ENCODE results near the gene EIF4G3. TPM values are rescaled to one million over a fixed set of nuclear protein-coding genes. Genes with fewer than 3 reads are reported as not detected.

The EIF4G3 gene
- total RNA-seq, 2 donors from 2014 or later: 70.3 to 70.5 TPM

- H3K36me3 ChIP-seq: no peaks in the 10 kb centered on the region
- H3K27ac ChIP-seq: no peak overlapping the region
- H3K4me3 ChIP-seq: no peak overlapping the region
- no peak for DNase-seq
- H3K27me3 ChIP-seq: no peaks in the 10 kb centered on the region
- no peak for TF ChIP-seq CTCF (IDR thresholded peaks at IDR 0.05)
- H3K4me1 ChIP-seq: no peaks in the 10 kb centered on the region
- no peaks in the 10 kb centered on the region for H3K9me3 ChIP-seq
- H3K9ac ChIP-seq (ENCODE audit: low read depth in 2 of 2, low read length in 2 of 2): no peak overlapping the region
- intact Hi-C loops (cut with DNase I): no loop called here
These were observed 18.8 kb downstream of the EIF4G3 start for GRCh38 chr1:21157868-21158267.

- no peaks in the 10 kb centered on the region for H3K27me3 ChIP-seq
- intact Hi-C loops (cut with DNase I): no loop called here
- H3K27ac ChIP-seq: no peak overlapping the region
- H3K9me3 ChIP-seq: no peaks in the 10 kb centered on the region
- H3K9ac ChIP-seq (ENCODE audit: low read depth in 2 of 2, low read length in 2 of 2): no peak overlapping the region
- TF ChIP-seq CTCF (IDR thresholded peaks at IDR 0.05): no peak
- DNase-seq: no peak
- no peaks in the 10 kb centered on the region for H3K4me1 ChIP-seq
- H3K36me3 ChIP-seq: no peaks in the 10 kb centered on the region
- H3K4me3 ChIP-seq: no peak overlapping the region
These were observed 19.6 kb downstream of the EIF4G3 start for GRCh38 chr1:21157054-21157453.

- TF ChIP-seq CTCF (IDR thresholded peaks at IDR 0.05): no peak
- no peaks in the 10 kb centered on the region for H3K9me3 ChIP-seq
- H3K4me1 ChIP-seq: no peaks in the 10 kb centered on the region
- intact Hi-C loops (cut with DNase I): no loop called here
- H3K36me3 ChIP-seq: no peaks in the 10 kb centered on the region
- H3K27ac ChIP-seq: no peak overlapping the region
- DNase-seq: no peak
- no peak overlapping the region for H3K4me3 ChIP-seq
- H3K9ac ChIP-seq (ENCODE audit: low read depth in 2 of 2, low read length in 2 of 2): no peak overlapping the region
- H3K27me3 ChIP-seq: no peaks in the 10 kb centered on the region
These were observed 20.7 kb downstream of the EIF4G3 start for GRCh38 chr1:21156019-21156418.

GRCh38 chr1:21154717-21155116, 22.0 kb downstream of the EIF4G3 start:
- H3K36me3 ChIP-seq: no peaks in the 10 kb centered on the region
- H3K4me1 ChIP-seq: no peaks in the 10 kb centered on the region
- DNase-seq: no peak
- intact Hi-C loops (cut with DNase I): no loop called here
- no peak overlapping the region for H3K9ac ChIP-seq (ENCODE audit: low read depth in 2 of 2, low read length in 2 of 2)
- H3K9me3 ChIP-seq: no peaks in the 10 kb centered on the region
- no peak overlapping the region for H3K27ac ChIP-seq
- no peak overlapping the region for H3K4me3 ChIP-seq
- TF ChIP-seq CTCF (IDR thresholded peaks at IDR 0.05): no peak
- H3K27me3 ChIP-seq: no peaks in the 10 kb centered on the region

- no peaks in the 10 kb centered on the region for H3K4me1 ChIP-seq
- no peak overlapping the region for H3K9ac ChIP-seq (ENCODE audit: low read depth in 2 of 2, low read length in 2 of 2)
- intact Hi-C loops (cut with DNase I): no loop called here
These were observed 23.3 kb downstream of the EIF4G3 start for GRCh38 chr1:21153388-21153787.

More at GRCh38 chr1:21153388-21153787, 23.3 kb downstream of the EIF4G3 start:
- no peaks in the 10 kb centered on the region for H3K36me3 ChIP-seq
- TF ChIP-seq CTCF (IDR thresholded peaks at IDR 0.05): no peak
- H3K9me3 ChIP-seq: no peaks in the 10 kb centered on the region
- H3K4me3 ChIP-seq: no peak overlapping the region
- no peak overlapping the region for H3K27ac ChIP-seq
- no peak for DNase-seq
- H3K27me3 ChIP-seq: no peaks in the 10 kb centered on the region
